ENCODE data around the gene MPP1.
"Not testable (repeated sequence)": the region's sequence is repeated elsewhere in the genome, so short reads cannot be mapped to it uniquely, and the experiment has no call there.

DNA sequence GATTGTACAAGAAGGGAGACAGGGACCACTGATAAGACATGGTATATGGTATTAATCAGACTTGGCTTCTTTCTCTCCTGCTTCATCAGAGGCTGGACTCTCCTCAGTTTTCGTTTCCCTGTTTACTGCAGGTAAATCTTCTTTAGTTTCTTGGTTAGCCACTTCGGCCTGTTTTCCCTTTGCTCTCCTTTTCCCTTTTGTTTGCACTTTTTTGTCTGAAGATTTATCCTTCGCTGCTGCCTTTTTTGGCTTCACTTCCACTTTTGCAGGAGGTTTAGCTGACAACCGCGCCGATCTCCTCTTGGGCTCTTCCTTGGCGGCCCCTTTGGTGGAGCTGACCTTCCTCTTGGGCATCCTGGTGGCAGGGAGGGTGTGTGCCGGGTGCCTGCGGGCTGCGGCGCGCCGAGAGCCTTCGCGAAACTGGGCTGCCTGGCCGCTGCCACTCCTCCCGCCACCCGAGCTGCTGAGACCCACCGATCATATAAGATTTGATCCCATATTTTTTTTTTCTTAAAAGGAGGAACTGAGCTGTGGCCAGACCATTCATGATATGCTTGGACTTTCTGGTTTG lies 11.8 kb upstream of the MPP1 start:
- TF ChIP-seq, protein P1, sequence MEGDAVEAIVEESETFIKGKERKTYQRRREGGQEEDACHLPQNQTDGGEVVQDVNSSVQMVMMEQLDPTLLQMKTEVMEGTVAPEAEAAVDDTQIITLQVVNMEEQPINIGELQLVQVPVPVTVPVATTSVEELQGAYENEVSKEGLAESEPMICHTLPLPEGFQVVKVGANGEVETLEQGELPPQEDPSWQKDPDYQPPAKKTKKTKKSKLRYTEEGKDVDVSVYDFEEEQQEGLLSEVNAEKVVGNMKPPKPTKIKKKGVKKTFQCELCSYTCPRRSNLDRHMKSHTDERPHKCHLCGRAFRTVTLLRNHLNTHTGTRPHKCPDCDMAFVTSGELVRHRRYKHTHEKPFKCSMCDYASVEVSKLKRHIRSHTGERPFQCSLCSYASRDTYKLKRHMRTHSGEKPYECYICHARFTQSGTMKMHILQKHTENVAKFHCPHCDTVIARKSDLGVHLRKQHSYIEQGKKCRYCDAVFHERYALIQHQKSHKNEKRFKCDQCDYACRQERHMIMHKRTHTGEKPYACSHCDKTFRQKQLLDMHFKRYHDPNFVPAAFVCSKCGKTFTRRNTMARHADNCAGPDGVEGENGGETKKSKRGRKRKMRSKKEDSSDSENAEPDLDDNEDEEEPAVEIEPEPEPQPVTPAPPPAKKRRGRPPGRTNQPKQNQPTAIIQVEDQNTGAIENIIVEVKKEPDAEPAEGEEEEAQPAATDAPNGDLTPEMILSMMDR (tag by site-specific recombination; IDR thresholded peaks at IDR 0.05): not testable (repeated sequence)
- not testable (repeated sequence) for TF ChIP-seq ZNF248, ZNF677, IKZF3 (tag by site-specific recombination; IDR thresholded peaks at IDR 0.05)
- TF ChIP-seq, protein P2, sequence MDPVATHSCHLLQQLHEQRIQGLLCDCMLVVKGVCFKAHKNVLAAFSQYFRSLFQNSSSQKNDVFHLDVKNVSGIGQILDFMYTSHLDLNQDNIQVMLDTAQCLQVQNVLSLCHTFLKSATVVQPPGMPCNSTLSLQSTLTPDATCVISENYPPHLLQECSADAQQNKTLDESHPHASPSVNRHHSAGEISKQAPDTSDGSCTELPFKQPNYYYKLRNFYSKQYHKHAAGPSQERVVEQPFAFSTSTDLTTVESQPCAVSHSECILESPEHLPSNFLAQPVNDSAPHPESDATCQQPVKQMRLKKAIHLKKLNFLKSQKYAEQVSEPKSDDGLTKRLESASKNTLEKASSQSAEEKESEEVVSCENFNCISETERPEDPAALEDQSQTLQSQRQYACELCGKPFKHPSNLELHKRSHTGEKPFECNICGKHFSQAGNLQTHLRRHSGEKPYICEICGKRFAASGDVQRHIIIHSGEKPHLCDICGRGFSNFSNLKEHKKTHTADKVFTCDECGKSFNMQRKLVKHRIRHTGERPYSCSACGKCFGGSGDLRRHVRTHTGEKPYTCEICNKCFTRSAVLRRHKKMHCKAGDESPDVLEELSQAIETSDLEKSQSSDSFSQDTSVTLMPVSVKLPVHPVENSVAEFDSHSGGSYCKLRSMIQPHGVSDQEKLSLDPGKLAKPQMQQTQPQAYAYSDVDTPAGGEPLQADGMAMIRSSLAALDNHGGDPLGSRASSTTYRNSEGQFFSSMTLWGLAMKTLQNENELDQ (tag by site-specific recombination; IDR thresholded peaks at IDR 0.05; ENCODE audit: low read depth): not testable (repeated sequence)
